ENCODE measurements around the gene PCBD2.
"Not testable (repeated sequence)": the region's sequence is repeated elsewhere in the genome, so short reads cannot be mapped to it uniquely, and the experiment has no call there.

Gene PCBD2

GRCh38 chr5:134904610-134905245 lies at the start of gene PCBD2:
PCBD2 (plus strand) TSS chr5:134905131; CDS start chr5:134905140, 9 bp downstream.
- peak; percentile 67 for DNase-seq

GRCh38 chr5:134856465-134856864 lies 48.5 kb upstream of the PCBD2 start:
- DNase-seq = not testable (repeated sequence)

GRCh38 chr5:134857401-134857800 lies 47.5 kb upstream of the PCBD2 start:
- no peak for DNase-seq

- DNase-seq = no peak
Measured at GRCh38 chr5:134864707-134865106, 40.2 kb upstream of the PCBD2 start.

GRCh38 chr5:134873494-134873893 lies 31.4 kb upstream of the PCBD2 start:
- DNase-seq = no peak

- peak; percentile 14 for DNase-seq
Measured at GRCh38 chr5:134873987-134874830, 30.7 kb upstream of the PCBD2 start, which contains the start of gene TXNDC15. TXNDC15 (plus strand) TSS chr5:134874371; CDS start chr5:134874428, 57 bp downstream.

GRCh38 chr5:134874831-134875655 lies 29.9 kb upstream of the PCBD2 start:
- no peak for DNase-seq

GRCh38 chr5:134877159-134877558 lies 27.8 kb upstream of the PCBD2 start:
- no peak for DNase-seq

- DNase-seq = no peak
Measured at GRCh38 chr5:134878403-134878802, 26.5 kb upstream of the PCBD2 start.

- DNase-seq = no peak
Measured at GRCh38 chr5:134879456-134879855, 25.5 kb upstream of the PCBD2 start.

GRCh38 chr5:134880937-134881336 lies 24.0 kb upstream of the PCBD2 start:
- not testable (repeated sequence) for DNase-seq

- not testable (repeated sequence) for DNase-seq
Measured at GRCh38 chr5:134881711-134882110, 23.2 kb upstream of the PCBD2 start.

GRCh38 chr5:134887593-134888159 lies 17.3 kb upstream of the PCBD2 start:
- no peak for DNase-seq

GRCh38 chr5:134889335-134889734 lies 15.6 kb upstream of the PCBD2 start:
- no peak for DNase-seq

GRCh38 chr5:134891473-134891872 lies 13.5 kb upstream of the PCBD2 start:
- no peak for DNase-seq

GRCh38 chr5:134892282-134892681 lies 12.6 kb upstream of the PCBD2 start:
- DNase-seq = no peak

- no peak for DNase-seq
Measured at GRCh38 chr5:134892926-134893325, 12.0 kb upstream of the PCBD2 start.

- DNase-seq = no peak
Measured at GRCh38 chr5:134893748-134894505, 11.0 kb upstream of the PCBD2 start.

- no peak for DNase-seq
Measured at GRCh38 chr5:134902071-134902801, 2.7 kb upstream of the PCBD2 start.

GRCh38 chr5:134905246-134905996 lies 490 bp downstream of the PCBD2 start:
- DNase-seq = peak; percentile 30

GRCh38 chr5:134906811-134907210 lies 1.9 kb downstream of the PCBD2 start:
- DNase-seq = no peak

Measured in DMS153 (cell line).